CMK (cell line): ENCODE measurements around the gene TMPRSS7.

Experiments
- DNase-seq: peaks from one replicate; pipeline ENCODE4 v3.0.0-alpha.2; 2010; ENCODE audit warnings: low read depth

TMPRSS7 gene

GRCh38 chr3:112034436-112034835, at the start of gene TMPRSS7:
TSS of gene TMPRSS7 (plus strand) at chr3:112034736. CDS start at chr3:112034846, 110 bp downstream.
- DNase-seq: no peak

- DNase-seq: no peak
Measured at GRCh38 chr3:111986800-111987199, 47.7 kb upstream of the TMPRSS7 start.

- no peak for DNase-seq
Measured at GRCh38 chr3:111989061-111989678, 45.4 kb upstream of the TMPRSS7 start.

- no peak for DNase-seq
Measured at GRCh38 chr3:111993038-111993437, 41.5 kb upstream of the TMPRSS7 start.

GRCh38 chr3:111998636-111999483, 35.7 kb upstream of the TMPRSS7 start, which contains the start of gene TAGLN3:
TSS of gene TAGLN3 (plus strand) at chr3:111998922. CDS start at chr3:111999423, 501 bp downstream.
- DNase-seq: no peak

- no peak for DNase-seq
Measured at GRCh38 chr3:111999484-112000324, 34.8 kb upstream of the TMPRSS7 start.

- no peak for DNase-seq
Measured at GRCh38 chr3:112000367-112000771, 34.2 kb upstream of the TMPRSS7 start.

GRCh38 chr3:112000966-112001365, 33.6 kb upstream of the TMPRSS7 start:
- no peak for DNase-seq

GRCh38 chr3:112001526-112001925, 33.0 kb upstream of the TMPRSS7 start:
- no peak for DNase-seq

- no peak for DNase-seq
Measured at GRCh38 chr3:112002096-112002971, 32.2 kb upstream of the TMPRSS7 start.

GRCh38 chr3:112003321-112004080, 31.0 kb upstream of the TMPRSS7 start:
- DNase-seq: no peak

GRCh38 chr3:112004187-112004586, 30.3 kb upstream of the TMPRSS7 start:
- no peak for DNase-seq

GRCh38 chr3:112004669-112005068, 29.9 kb upstream of the TMPRSS7 start:
- DNase-seq: no peak

- no peak for DNase-seq
Measured at GRCh38 chr3:112005091-112005672, 29.4 kb upstream of the TMPRSS7 start.

- DNase-seq: no peak
Measured at GRCh38 chr3:112007633-112008032, 26.9 kb upstream of the TMPRSS7 start.

GRCh38 chr3:112009670-112010069, 24.9 kb upstream of the TMPRSS7 start:
- no peak for DNase-seq

GRCh38 chr3:112010636-112011035, 23.9 kb upstream of the TMPRSS7 start:
- no peak for DNase-seq

GRCh38 chr3:112011376-112011940, 23.1 kb upstream of the TMPRSS7 start:
- DNase-seq: no peak

- DNase-seq: no peak
Measured at GRCh38 chr3:112012205-112012992, 22.1 kb upstream of the TMPRSS7 start.
